Heart left ventricle (tissue), 13 donors: ENCODE results near the gene ZNF277.

Experiments used
- POLR2A ChIP-seq, 2 donors: fragments of 450-650 bp; IDR thresholded peaks; one replicate each; pipeline ENCODE4 v1.6.1; 2017; ENCODE audit warnings: antibody characterized with exemption in 2 of 2, mild to moderate bottlenecking in 2 of 2, moderate library complexity in 2 of 2
- TF ChIP-seq, protein P1 (sequence below), 12 donors: fragments of 200-600 bp; sonication (generic) in 4 of 12; IDR thresholded peaks; one replicate each; pipeline versions ENCODE4 v1.5.0 to v1.8.0; 2018 to 2022; ENCODE audit warnings: antibody characterized with exemption in 12 of 12, mild to moderate bottlenecking in 5 of 12
- donor health status: ischemic (EF 13 %, LVEDD 7.1; RV severe dilation, severe dysfunction).
- donor health status: DM: no; HTN: yes; CAD: no.
- donor health status: DM: no; HTN: no; CAD: no.
- donor health status: ischemic (EF 25% LVEDD 6.9; RV normal size, moderate dysfunction).
- donor health status: ischemic (EF 25% LVEDD 5.7; RV mildly dilated, moderate dysfunction).
- donor health status: ischemic (EF 35%, LVEDD 5.7; RV mildly dilated, moderate dysfunction).
- donor health status: nonischemic (EF 11% LVEDD 7.7; RV severe dilation, severe dysfunction).
- donor health status: DM: yes; HTN: yes; CAD: no.
- donor health status: PGD.
- donor health status: ischemic (EF 29% LVEDD 5.4; RV normal size, mild dysfunction).
- donor health status: nonischemic (EF 23%, LVEDD 6.1; RV moderate dilation, normal function).

DNA sequence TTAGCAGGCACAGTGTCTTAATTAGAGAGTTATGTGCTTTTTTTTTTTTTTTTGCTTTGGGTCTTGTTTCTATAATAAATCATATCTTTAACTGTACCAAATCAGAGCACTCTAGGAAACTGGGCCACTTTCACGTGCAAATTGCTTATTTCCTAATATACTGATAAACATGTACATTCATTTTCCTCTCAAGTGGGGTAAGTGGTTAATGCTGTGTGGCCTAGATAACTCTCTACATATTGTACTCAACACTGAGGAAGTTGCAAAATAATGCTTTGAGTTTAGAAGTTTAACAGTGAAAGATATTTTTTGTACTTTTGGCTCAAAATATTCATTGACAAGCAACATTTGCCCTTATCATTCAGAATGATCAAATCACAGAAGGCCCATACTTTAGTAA lies 127.9 kb downstream of the ZNF277 start:
- TF ChIP-seq, protein P1, sequence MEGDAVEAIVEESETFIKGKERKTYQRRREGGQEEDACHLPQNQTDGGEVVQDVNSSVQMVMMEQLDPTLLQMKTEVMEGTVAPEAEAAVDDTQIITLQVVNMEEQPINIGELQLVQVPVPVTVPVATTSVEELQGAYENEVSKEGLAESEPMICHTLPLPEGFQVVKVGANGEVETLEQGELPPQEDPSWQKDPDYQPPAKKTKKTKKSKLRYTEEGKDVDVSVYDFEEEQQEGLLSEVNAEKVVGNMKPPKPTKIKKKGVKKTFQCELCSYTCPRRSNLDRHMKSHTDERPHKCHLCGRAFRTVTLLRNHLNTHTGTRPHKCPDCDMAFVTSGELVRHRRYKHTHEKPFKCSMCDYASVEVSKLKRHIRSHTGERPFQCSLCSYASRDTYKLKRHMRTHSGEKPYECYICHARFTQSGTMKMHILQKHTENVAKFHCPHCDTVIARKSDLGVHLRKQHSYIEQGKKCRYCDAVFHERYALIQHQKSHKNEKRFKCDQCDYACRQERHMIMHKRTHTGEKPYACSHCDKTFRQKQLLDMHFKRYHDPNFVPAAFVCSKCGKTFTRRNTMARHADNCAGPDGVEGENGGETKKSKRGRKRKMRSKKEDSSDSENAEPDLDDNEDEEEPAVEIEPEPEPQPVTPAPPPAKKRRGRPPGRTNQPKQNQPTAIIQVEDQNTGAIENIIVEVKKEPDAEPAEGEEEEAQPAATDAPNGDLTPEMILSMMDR (IDR thresholded peaks at IDR 0.05): no peak
- no peak for TF ChIP-seq POLR2A (IDR thresholded peaks at IDR 0.05)
